ENCODE data around the gene LPAR5.
"Not testable (repeated sequence)": the region's sequence is repeated elsewhere in the genome, so short reads cannot be mapped to it uniquely, and the experiment has no call there.

Gene LPAR5

GRCh38 chr12:6606331-6607131 is 29.2 kb downstream of the LPAR5 start:
- peak; percentile 85 for DNase-seq (ENCODE audit: low spot score)

- peak; percentile 53 for DNase-seq (ENCODE audit: low spot score)
Measured at GRCh38 chr12:6605421-6606330, 30.1 kb downstream of the LPAR5 start.

- no peak for DNase-seq (ENCODE audit: low spot score)
Measured at GRCh38 chr12:6604259-6605029, 31.3 kb downstream of the LPAR5 start.

GRCh38 chr12:6603095-6603567 is 32.6 kb downstream of the LPAR5 start:
- DNase-seq (ENCODE audit: low spot score), result no peak

- no peak for DNase-seq (ENCODE audit: low spot score)
Measured at GRCh38 chr12:6602526-6602925, 33.2 kb downstream of the LPAR5 start.

GRCh38 chr12:6595673-6596072 is 40.1 kb downstream of the LPAR5 start:
- DNase-seq (ENCODE audit: low spot score), result not testable (repeated sequence)

GRCh38 chr12:6592087-6592486 is 43.7 kb downstream of the LPAR5 start:
- DNase-seq (ENCODE audit: low spot score), result no peak

GRCh38 chr12:6586569-6586968 is 49.2 kb downstream of the LPAR5 start:
- DNase-seq (ENCODE audit: low spot score), result not testable (repeated sequence)

GRCh38 chr12:6584293-6584692 is 51.5 kb downstream of the LPAR5 start:
- no peak for DNase-seq (ENCODE audit: low spot score)

GRCh38 chr12:6582959-6583358 is 52.8 kb downstream of the LPAR5 start:
- no peak for DNase-seq (ENCODE audit: low spot score)

GRCh38 chr12:6582196-6582595 is 53.6 kb downstream of the LPAR5 start:
- no peak for DNase-seq (ENCODE audit: low spot score)

- no peak for DNase-seq (ENCODE audit: low spot score)
Measured at GRCh38 chr12:6575648-6576047, 60.1 kb downstream of the LPAR5 start.

- no peak for DNase-seq (ENCODE audit: low spot score)
Measured at GRCh38 chr12:6574576-6575295, 61.0 kb downstream of the LPAR5 start.

GRCh38 chr12:6573001-6573400 is 62.8 kb downstream of the LPAR5 start:
- no peak for DNase-seq (ENCODE audit: low spot score)

GRCh38 chr12:6570264-6570887 is 65.4 kb downstream of the LPAR5 start:
- DNase-seq (ENCODE audit: low spot score), result peak; percentile 59

- DNase-seq (ENCODE audit: low spot score), result no peak
Measured at GRCh38 chr12:6569786-6570185, 66.0 kb downstream of the LPAR5 start.

- no peak for DNase-seq (ENCODE audit: low spot score)
Measured at GRCh38 chr12:6569312-6569711, 66.4 kb downstream of the LPAR5 start.

Data from germinal center (tissue), 1 donor.